HPDE6-E6E7 (cell line): ENCODE measurements around the gene ANKS1B.
"Not testable (repeated sequence)": the region's sequence is repeated elsewhere in the genome, so short reads cannot be mapped to it uniquely, and the experiment has no call there.

Experiments
- DNase-seq: peaks from one replicate; pipeline ENCODE4 v3.0.0; 2011; ENCODE audit warnings: missing footprints; ENCODE audit errors: extremely low spot score

The ANKS1B gene

GRCh38 chr12:99765469-99766114, 219.1 kb downstream of the ANKS1B start:
- no peak for DNase-seq

- no peak for DNase-seq
These were observed 225.3 kb downstream of the ANKS1B start for GRCh38 chr12:99759444-99759843.

DNA sequence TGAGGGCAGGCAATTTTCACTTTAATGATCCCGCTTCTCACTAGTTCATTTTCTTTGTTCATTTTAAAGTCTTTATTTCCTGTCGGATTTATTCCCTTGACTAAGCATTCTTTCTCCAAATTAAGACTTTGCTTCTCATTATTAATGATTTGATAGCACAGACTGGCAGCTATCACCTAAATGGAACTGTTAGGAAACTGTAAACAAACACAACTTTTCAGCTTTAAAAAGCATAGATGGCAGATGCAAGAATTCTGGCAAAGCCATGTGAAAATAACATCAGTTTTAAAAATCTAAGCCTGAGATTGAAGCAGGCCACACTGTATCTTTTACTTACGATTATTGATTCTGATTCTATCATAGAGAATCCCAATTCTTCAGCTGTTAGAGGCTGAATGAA, 225.7 kb downstream of the ANKS1B start:
- DNase-seq: no peak

GRCh38 chr12:99752740-99753139, 232.0 kb downstream of the ANKS1B start:
- DNase-seq: no peak

DNA sequence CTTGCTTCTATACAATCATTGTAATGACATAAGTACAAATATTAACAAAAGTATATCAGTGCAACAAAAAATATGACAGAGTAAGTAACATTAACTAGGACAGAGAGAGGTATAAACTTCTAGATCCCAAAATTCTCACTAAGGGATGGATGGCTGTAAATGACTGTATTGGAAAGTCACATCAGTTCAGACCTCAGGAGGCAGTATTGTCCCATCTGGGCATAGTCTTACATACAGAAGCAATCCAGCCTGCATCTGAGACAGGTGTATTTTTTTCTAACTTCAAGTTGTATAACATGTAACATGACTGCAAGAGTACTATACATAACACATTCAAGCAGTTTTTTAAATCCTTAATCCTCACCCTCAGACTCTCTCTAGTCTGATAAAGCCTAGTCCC, 238.2 kb downstream of the ANKS1B start:
- no peak for DNase-seq

GRCh38 chr12:99745895-99746294, 238.8 kb downstream of the ANKS1B start:
- DNase-seq: no peak

DNA sequence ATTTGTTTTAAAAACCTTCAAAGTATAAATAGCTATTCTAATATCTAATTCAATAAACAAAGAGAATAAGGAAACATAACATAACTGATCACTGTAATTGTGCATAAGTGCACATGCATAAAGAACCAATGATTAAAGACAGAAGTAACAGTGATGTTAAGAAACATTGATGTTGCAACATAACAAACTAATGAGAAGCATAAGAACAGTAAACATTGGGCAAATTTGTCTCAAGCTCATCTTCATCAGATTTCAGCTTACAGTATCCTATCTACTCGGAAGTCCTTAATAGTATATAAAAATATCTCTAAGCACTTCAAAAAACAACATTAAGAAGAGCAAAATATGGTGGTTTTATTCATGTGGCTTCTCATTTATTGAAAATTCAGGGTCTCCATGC, 239.6 kb downstream of the ANKS1B start:
- no peak for DNase-seq

- DNase-seq: no peak
These were observed 247.9 kb downstream of the ANKS1B start for GRCh38 chr12:99736760-99737269.

GRCh38 chr12:99732131-99732530, 252.6 kb downstream of the ANKS1B start:
- no peak for DNase-seq

DNA sequence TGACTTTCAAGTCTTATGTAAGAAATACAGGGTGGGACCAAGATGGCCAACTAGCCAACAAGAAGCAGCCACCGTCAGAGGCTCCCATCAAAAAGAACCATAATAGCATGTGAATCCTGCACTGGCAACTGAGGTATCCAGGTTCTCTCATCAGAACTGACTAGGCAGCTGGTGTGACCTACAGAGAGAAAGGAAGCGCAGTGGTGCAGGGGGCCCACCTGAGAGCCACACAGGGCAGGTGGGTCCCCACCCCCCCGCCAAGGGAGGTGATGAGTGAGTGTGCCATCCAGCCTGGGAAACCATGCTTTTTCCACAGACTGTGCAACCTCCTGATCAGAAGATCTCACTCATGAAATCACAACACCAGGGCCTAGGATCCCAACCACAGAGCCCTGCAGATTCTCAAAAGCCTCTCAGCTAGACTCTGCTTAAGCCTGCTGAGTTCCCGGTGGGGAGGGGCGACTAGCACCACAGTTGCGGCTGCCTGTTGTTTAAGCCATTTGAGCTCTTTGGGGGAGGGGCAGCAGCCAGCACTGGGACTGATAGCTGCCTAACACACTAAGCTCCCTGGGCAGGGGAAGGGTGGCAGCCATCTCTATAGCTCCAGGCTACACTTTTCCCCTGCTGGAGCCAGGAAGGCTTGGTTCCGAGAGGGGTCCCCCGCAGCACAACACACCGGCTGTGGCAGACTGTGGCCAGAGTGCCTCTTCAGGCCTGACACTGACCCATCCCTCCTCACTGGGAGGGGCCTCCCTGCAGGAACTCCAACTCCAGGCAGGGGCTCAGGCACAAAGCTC, 261.8 kb downstream of the ANKS1B start:
- no peak for DNase-seq

DNA sequence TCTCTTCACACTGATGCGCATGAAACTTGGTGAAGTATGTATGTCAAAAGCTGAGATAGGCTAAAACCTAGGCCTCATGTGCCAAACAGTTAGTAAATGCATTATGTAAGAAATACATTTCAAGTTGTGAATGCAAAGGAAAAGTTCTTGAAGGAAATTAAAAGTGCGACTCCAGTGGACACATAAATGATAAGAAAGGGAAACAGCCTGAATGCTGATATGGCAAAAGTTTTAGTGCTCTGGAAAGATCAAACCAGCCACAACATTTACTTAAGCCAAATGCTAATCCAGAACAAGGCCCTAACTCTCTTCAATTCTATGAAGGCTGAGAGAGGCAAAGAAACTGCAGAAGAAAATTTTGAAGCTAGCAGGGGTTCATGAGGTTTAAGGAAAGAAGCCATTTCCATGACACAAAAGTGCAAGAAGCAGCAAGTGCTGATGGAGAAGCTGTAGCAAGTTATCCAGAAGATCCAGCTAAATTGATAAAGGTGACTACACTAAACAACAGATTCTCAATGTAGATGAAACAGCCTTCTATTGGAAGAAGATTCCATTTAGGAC, 262.9 kb downstream of the ANKS1B start:
- no peak for DNase-seq

DNA sequence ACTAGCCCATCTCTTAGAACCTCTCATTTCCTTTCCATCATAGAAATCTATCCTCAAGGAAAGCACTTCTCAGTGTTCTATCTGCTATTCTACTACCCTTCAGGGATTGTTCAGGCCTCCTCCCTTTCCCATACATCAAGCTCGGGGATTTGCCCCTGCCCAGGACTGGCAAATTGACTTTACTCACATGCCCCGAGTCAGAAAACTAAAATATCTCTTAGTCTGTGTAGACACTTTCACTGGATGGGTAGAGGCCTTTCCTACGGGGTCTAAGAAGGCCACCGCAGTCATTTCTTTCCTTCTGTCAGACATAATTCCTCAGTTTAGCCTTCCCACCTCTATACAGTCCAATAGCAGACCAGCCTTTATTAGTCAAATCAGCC, 264.7 kb downstream of the ANKS1B start:
- not testable (repeated sequence) for DNase-seq

DNA sequence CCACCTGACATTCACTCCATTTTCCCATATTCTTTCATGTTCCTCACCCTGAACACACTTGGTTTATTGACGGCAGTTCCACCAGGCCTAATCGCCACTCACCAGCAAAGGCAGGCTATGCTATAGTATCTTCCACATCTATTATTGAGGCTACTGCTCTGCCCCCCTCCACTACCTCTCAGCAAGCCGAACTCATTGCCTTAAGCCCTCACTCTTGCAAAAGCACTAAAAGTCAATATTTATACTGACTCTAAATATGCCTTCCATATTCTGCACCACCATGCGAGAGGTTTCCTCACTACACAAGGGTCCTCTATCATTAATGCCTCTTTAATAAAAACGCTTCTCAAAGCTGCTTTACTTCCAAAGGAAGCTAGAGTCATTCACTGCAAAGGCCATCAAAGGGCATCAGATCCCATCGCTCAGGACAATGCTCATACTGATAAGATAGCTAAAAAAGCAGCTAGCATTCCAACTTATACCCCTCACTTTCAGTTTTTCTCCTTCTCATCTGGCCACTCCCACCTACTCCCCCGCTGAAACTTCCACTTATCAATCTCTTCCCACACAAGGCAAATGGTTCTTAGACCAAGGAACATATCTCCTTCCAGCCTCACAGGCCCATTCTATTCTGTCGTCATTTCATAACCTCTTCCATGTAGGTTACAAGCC, 265.2 kb downstream of the ANKS1B start:
- not testable (repeated sequence) for DNase-seq

GRCh38 chr12:99715841-99716510, 268.8 kb downstream of the ANKS1B start:
- DNase-seq: not testable (repeated sequence)

DNA sequence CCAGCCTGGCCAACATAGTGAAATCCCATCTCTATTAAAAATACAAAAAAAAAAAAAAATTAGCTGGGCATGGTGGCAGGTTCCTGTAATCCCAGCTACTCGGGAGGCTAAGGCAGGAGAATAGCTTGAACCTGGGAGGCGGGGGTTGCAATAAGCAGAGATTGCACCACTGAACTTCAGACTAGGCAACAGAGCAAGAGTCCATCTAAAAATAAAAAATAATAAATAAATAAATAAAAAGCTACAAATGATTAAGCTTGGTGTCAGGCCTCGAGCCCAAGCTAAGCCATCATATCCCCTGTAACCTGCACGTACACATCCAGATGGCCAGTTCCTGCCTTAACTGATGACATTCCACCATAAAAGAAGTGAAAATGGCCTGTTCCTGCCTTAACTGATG, 269.8 kb downstream of the ANKS1B start:
- DNase-seq: not testable (repeated sequence)

DNA sequence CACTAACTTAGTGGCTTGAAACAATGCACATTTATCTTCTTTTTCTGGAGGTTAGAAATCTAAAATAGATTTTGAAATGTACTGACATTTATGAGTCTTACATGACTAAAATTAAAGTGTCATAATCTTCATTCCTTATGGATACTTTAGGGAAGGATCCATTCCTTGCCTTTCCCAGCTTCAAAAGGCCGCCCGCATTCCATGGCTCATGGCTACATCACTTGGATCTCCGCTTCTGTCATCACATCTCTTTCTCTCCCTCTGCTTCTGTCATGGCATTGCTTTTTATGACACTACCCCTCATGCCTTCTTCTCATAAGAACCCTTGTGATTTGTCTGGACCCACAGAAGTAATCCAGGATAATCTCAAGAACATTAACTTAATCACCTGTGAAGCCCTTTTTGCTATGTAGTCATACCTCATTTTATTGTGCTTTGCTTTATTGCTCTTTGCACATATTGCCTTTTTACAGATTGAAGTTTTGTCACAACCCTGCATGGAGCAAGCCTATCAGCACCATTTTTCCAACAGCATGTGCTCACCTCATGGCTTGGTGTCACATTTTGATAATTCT, 270.7 kb downstream of the ANKS1B start:
- DNase-seq: no peak

DNA sequence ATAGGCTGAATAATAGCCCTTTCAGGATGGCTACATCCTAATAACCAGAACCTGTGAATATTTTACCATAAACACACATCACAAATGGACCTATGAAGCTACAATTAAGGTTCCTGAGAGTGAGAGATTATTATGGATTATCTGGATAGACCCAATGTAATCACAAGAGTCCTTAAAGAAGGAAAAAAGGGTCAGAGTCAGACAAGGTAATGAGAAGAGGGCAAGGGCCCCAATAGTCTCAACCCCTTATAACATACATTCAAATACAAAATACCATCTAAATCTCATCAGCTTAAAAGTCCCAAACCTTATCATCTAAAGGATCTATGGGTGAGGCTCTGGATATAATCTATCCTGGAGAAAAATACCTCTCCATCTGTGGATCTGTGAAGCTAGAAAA, 272.5 kb downstream of the ANKS1B start:
- DNase-seq: no peak

DNA sequence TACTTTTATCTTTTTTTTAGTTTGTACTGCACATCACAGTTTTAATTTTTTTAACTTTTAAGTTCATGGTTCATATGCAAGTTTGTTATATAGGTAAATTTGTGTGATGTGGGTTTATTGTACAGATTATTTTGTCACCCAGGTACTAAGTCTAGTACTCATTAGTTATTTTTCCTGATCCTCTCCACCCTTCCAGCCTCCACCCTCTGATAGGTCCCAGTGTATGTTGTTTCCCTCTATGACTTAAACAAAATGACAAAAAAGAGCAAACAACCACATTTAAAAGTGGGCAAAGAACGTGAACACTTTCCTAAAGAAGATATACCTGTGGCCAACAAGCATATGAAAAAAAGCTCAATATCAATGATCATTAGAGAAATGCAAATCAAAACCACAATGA, 273.5 kb downstream of the ANKS1B start:
- DNase-seq: no peak

GRCh38 chr12:99709619-99710018, 275.1 kb downstream of the ANKS1B start:
- DNase-seq: no peak

GRCh38 chr12:99709116-99709515, 275.6 kb downstream of the ANKS1B start:
- DNase-seq: no peak

- no peak for DNase-seq
These were observed 276.9 kb downstream of the ANKS1B start for GRCh38 chr12:99707883-99708282.
